Activated naive CD4-positive, alpha-beta T cell treated with anti-CD3 and anti-CD28 coated beads, Interleukin-2, amount 50 U/mL, for 24 hours (primary cell): ENCODE results near the gene SMOC1.

Source experiments
- H3K27ac Mint-ChIP-seq: one replicate; pipeline ENCODE4 v1.8.0; 2021; ENCODE audit warnings: mild to moderate bottlenecking, mixed read lengths
- H3K27me3 Mint-ChIP-seq: one replicate; pipeline ENCODE4 v1.8.0; 2021; ENCODE audit warnings: mixed read lengths
- H3K36me3 Mint-ChIP-seq: one replicate; pipeline ENCODE4 v1.8.0; 2021; ENCODE audit warnings: mixed read lengths
- H3K4me1 Mint-ChIP-seq: one replicate; pipeline ENCODE4 v1.8.0; 2021; ENCODE audit warnings: mixed read lengths
- H3K4me3 Mint-ChIP-seq: one replicate; pipeline ENCODE4 v1.8.0; 2021; ENCODE audit warnings: mild to moderate bottlenecking, mixed read lengths
- H3K9me3 Mint-ChIP-seq: one replicate; pipeline ENCODE4 v1.8.0; 2021; ENCODE audit warnings: mixed read lengths

Gene SMOC1

GRCh38 chr14:70014406-70015095, 135.3 kb downstream of the SMOC1 start:
- Mint-ChIP-seq H3K27ac (no peak overlapping the region), H3K4me3 (no peak overlapping the region), H3K27me3 (peaks cover 2% of the 10 kb centered on the region), H3K9me3 (no peaks in the 10 kb centered on the region), H3K36me3 (no peaks in the 10 kb centered on the region), H3K4me1 (peaks cover 5% of the 10 kb centered on the region)

DNA sequence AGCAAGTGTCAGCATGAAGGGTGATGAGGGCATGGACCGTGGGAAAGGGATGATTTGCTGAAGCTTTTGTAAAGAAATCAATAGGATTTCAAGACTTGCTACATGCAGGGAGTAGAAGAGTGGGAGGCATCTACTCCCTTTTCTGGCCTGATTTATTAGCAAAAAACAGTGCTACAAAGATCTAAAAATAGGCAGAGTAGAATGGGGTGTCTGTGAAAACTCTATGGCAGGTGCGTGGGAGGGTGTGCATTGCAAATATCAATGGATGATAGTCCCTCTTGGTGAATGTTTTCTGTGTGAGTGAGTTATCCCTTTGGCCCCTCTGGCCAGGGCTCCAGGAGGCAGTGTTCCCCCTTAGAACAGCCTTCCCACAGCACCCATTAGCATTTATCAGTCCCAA, 139.0 kb downstream of the SMOC1 start:
- Mint-ChIP-seq H3K27ac (no peak overlapping the region), H3K4me3 (no peak overlapping the region), H3K36me3 (no peaks in the 10 kb centered on the region), H3K9me3 (no peaks in the 10 kb centered on the region), H3K27me3 (no peaks in the 10 kb centered on the region), H3K4me1 (peaks cover 5% of the 10 kb centered on the region)

DNA sequence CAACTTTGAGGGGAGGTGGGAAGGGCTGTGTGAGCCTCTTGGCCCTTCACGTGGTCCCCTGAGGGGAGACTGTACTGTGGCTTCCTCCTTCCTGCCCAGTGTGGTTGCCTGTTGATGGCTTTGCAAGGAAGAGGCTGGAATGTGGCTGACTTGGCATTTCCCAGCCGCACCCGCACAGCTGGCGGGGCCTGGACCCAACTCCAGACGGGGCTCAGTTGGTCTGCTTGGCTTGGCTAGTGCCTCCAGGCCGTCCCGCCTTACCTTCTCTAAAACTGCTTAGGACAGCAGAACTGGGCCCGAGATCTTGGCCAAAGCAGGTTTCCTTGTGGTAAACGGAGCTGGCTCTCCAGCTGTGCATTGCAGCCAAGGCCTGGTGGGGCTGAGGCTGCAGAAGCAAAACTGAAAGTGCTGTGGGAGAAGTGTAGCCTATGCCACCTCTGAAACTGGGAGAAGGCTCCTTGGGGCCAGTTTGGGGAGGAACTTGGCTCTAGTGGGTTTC, 139.5 kb downstream of the SMOC1 start:
- H3K4me3 Mint-ChIP-seq = no peak overlapping the region
- no peak overlapping the region for H3K27ac Mint-ChIP-seq
- peaks cover 5% of the 10 kb centered on the region for H3K4me1 Mint-ChIP-seq

GRCh38 chr14:70019695-70020094, 140.5 kb downstream of the SMOC1 start:
- Mint-ChIP-seq H3K4me3 (no peak overlapping the region), H3K36me3 (no peaks in the 10 kb centered on the region), H3K27me3 (no peaks in the 10 kb centered on the region), H3K4me1 (peaks cover 5% of the 10 kb centered on the region), H3K9me3 (no peaks in the 10 kb centered on the region), H3K27ac (no peak overlapping the region)

More for the DNA sequence above, 139.5 kb downstream of the SMOC1 start:
- Mint-ChIP-seq H3K9me3 (no peaks in the 10 kb centered on the region), H3K36me3 (no peaks in the 10 kb centered on the region), H3K27me3 (no peaks in the 10 kb centered on the region)

GRCh38 chr14:70020352-70021170, 141.3 kb downstream of the SMOC1 start:
- H3K36me3 Mint-ChIP-seq = no peaks in the 10 kb centered on the region
- H3K27ac Mint-ChIP-seq = no peak overlapping the region
- no peaks in the 10 kb centered on the region for H3K9me3 Mint-ChIP-seq
- no peak overlapping the region for H3K4me3 Mint-ChIP-seq
- no peaks in the 10 kb centered on the region for H3K27me3 Mint-ChIP-seq
- H3K4me1 Mint-ChIP-seq = peaks cover 5% of the 10 kb centered on the region

- H3K9me3 Mint-ChIP-seq = no peaks in the 10 kb centered on the region
- H3K27me3 Mint-ChIP-seq = no peaks in the 10 kb centered on the region
- H3K27ac Mint-ChIP-seq = no peak overlapping the region
- H3K4me1 Mint-ChIP-seq = peaks cover 5% of the 10 kb centered on the region
- no peak overlapping the region for H3K4me3 Mint-ChIP-seq
- no peaks in the 10 kb centered on the region for H3K36me3 Mint-ChIP-seq
These were observed 142.5 kb downstream of the SMOC1 start for GRCh38 chr14:70021548-70022220.

DNA sequence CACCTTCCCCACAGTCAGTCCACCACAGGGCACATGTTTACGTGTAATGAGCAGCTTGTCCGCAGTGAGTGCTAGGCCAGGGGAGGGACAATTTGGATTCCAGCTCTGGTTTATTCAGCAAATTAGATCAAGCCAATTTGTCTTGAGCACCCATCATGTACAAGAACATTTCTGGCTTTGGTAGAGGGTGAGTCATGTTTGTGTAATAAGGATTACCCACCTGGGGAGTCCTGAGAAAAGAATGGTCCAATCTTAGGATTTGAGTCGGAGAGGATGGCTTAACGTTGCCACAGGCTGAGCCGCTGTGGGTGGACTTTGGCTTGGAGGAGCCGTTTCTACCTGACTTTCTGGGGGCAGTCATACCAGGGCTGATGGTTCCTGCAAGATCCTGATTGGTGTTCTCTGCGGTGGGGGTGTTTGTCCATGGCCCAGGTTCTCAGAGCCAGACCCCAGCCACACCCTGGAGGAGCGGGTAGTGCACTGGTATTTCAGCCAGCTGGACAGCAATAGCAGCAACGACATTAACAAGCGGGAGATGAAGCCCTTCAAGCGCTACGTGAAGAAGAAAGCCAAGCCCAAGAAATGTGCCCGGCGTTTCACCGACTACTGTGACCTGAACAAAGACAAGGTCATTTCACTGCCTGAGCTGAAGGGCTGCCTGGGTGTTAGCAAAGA, 143.7 kb downstream of the SMOC1 start:
- H3K27ac Mint-ChIP-seq = no peak overlapping the region
- H3K4me3 Mint-ChIP-seq = no peak overlapping the region
- no peaks in the 10 kb centered on the region for H3K27me3 Mint-ChIP-seq
- no peaks in the 10 kb centered on the region for H3K9me3 Mint-ChIP-seq
- no peaks in the 10 kb centered on the region for H3K36me3 Mint-ChIP-seq
- peaks cover 2% of the 10 kb centered on the region for H3K4me1 Mint-ChIP-seq

DNA sequence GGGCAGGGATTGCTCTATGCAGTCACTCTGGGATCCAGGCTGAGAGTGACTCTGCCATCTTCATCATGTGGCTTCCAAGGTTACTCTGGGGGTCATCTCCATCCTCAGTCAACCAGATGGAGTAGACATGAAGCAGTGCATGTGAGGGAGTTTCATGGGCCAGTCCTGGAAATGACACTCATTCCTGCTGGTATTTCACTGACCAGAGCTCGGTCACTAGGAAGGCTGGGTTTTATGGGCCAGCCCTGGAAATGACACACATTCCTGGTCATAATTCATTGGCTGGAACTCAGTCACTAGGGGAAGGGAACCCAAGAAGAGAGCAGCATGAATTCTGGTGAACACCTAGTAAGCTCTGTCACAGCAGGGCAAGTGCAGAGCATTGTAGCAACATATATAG, 144.7 kb downstream of the SMOC1 start:
- peaks cover 3% of the 10 kb centered on the region for H3K4me1 Mint-ChIP-seq

DNA sequence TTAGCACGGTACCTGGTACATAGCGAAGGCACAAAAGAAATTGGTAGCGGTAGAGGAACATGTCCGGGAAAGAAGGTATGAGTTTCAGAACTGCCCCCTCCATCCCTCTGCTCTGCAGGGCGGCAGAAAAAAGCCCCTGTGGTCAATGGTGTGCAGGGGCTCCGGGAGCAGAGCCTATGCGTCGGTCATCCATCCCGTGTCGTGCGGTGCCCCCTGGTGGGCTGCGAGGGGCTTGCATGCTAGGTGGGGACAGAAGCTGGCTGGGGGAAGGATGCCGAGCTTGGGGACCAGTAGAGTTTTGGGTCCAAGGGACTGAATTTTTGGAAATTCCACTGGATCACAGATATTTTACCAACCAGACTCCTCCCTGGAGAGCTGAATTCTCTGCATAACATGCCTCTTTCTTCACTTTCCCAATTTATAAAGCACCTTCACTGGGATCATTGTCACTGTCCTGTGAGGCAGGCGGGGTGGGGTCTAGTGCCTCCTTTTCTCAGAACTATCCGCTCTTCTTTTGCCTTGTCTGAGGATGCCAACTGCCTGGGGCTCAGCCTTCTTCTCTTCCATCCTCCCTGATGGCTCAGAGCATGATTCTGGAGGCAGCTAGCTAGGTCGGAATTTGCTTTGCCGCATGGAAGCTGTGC, 148.7 kb downstream of the SMOC1 start:
- no peak overlapping the region for H3K27ac Mint-ChIP-seq
- peaks cover 3% of the 10 kb centered on the region for H3K4me1 Mint-ChIP-seq
- no peaks in the 10 kb centered on the region for H3K9me3 Mint-ChIP-seq
- H3K4me3 Mint-ChIP-seq = no peak overlapping the region
- peaks cover 2% of the 10 kb centered on the region for H3K27me3 Mint-ChIP-seq
- no peaks in the 10 kb centered on the region for H3K36me3 Mint-ChIP-seq

More for the DNA sequence above, 144.7 kb downstream of the SMOC1 start:
- H3K9me3 Mint-ChIP-seq = no peaks in the 10 kb centered on the region
- no peaks in the 10 kb centered on the region for H3K27me3 Mint-ChIP-seq
- no peak overlapping the region for H3K4me3 Mint-ChIP-seq
- H3K36me3 Mint-ChIP-seq = no peaks in the 10 kb centered on the region
- no peak overlapping the region for H3K27ac Mint-ChIP-seq

DNA sequence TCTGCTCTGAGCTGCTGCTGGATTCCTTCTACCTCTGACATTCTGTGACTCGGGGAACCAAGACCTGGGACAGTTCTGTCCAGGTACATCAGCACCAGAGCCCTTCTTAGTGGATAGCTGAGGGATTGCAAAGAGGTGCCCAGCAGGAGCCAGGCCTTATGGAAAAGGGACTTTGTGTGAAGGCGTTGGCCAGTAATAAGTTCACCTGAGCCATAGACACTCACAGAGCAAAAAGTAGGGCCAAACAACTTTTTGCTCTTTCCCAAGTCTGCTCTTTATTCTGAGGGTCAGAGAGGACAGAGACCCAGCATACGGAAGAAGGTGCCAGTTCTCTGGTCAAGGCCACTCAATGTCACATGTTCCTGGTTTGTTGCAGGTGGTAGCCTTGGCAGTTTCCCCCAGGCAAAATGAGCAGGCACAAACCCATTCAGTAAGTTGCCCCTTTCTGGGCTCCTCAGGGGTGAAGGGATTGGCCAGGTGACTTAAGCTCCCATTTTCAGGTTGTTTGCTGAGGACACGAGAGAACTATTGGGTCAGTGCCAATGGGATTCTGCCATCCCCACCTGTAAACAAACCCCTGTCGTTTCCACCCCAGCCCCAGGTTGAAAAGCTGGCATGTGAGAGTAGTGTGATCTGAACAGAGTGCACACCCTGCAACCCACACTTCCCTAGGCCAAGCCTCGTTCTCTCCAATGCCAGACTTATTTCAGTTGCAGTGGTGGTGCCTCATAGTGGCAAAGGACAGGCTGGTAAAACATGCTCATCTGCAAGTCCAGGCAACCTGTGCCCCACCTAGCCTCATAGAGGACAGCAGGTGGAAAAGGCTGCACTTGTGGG, 150.3 kb downstream of the SMOC1 start:
- Mint-ChIP-seq H3K4me1 (peaks cover 3% of the 10 kb centered on the region), H3K36me3 (no peaks in the 10 kb centered on the region), H3K4me3 (no peak overlapping the region), H3K27ac (no peak overlapping the region), H3K27me3 (peaks cover 2% of the 10 kb centered on the region), H3K9me3 (no peaks in the 10 kb centered on the region)

DNA sequence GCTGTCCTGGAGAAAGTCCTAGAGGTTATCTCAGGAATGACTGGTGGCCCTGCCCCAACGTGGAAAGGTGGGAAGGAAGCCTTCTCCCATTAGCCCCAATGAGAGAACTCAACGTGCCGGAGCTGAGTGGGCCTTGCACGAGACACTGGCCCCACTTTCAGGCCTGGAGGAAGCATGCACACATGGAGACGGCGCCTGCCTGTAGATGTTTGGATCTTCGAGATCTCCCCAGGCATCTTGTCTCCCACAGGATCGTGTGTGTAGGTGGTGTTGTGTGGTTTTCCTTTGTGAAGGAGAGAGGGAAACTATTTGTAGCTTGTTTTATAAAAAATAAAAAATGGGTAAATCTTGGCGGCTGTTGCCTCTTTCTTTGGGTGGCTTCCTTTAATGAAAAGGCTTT, 152.8 kb downstream of the SMOC1 start:
- Mint-ChIP-seq H3K9me3 (no peaks in the 10 kb centered on the region), H3K27me3 (peaks cover 2% of the 10 kb centered on the region), H3K36me3 (no peaks in the 10 kb centered on the region), H3K4me3 (no peak overlapping the region), H3K27ac (no peak overlapping the region), H3K4me1 (peaks cover 3% of the 10 kb centered on the region)

GRCh38 chr14:70032447-70032846, 153.2 kb downstream of the SMOC1 start:
- no peak overlapping the region for H3K27ac Mint-ChIP-seq
- no peaks in the 10 kb centered on the region for H3K36me3 Mint-ChIP-seq
- no peak overlapping the region for H3K4me3 Mint-ChIP-seq
- H3K27me3 Mint-ChIP-seq = peaks cover 2% of the 10 kb centered on the region
- H3K9me3 Mint-ChIP-seq = no peaks in the 10 kb centered on the region
- peaks cover 3% of the 10 kb centered on the region for H3K4me1 Mint-ChIP-seq

DNA sequence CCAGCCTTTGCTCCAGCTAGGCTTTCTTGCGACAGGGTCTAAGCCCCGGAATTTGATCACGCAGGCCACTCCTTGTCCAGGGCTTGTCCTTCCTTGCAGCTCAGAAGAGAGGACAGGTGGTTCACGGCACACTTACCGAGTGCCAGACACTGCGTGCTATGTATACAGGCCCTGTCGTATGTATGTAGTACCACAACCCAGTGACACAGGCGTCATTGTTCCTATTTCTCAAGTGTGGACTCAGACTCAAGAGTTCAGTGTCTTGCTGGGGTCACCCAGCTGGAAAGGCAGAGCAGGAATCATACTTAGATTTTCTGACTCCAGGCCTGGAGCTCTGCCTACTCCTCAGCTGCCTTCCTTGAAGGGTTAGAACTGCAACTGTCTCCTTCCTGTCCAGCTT, 153.9 kb downstream of the SMOC1 start:
- Mint-ChIP-seq H3K9me3 (no peaks in the 10 kb centered on the region), H3K27me3 (peaks cover 2% of the 10 kb centered on the region), H3K36me3 (no peaks in the 10 kb centered on the region), H3K4me3 (no peak overlapping the region), H3K4me1 (peaks cover 2% of the 10 kb centered on the region), H3K27ac (no peak overlapping the region)

DNA sequence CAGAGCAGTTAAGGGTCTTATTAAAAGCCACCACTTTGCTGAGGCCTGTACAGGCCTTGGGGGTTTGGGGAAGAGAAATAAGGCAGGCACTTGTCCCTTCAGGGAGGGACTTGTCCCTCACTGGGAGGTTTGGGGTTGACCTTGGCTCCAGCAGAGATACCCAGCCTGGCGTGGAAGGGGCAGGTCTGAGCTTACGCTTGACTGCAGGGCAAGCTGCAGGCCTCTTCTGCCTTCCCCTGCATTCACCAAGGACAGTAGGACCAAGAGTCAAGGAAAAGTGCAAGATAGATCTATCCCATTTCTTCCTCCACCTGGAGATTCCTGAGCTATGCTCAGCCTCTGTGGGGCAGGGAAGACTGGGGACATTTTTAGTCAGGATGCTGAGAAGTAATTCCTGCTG, 154.3 kb downstream of the SMOC1 start:
- Mint-ChIP-seq H3K4me1 (no peaks in the 10 kb centered on the region), H3K4me3 (no peak overlapping the region), H3K27ac (no peak overlapping the region), H3K27me3 (peaks cover 4% of the 10 kb centered on the region), H3K9me3 (no peaks in the 10 kb centered on the region), H3K36me3 (no peaks in the 10 kb centered on the region)
